Ishikawa (cell line): ENCODE results near the gene TUBAL3.

Source experiments
- CEBPB ChIP-seq: IDR thresholded peaks from 2 replicates; pipeline ENCODE4 v1.6.1; 2012
- CREB1 ChIP-seq: IDR thresholded peaks from 2 replicates; pipeline ENCODE4 v1.6.1; 2012; ENCODE audit warnings: low read depth
- EGR1 ChIP-seq: IDR thresholded peaks from 2 replicates; pipeline ENCODE4 v1.6.1; 2012
- EP300 ChIP-seq: IDR thresholded peaks from 2 replicates; pipeline ENCODE4 v1.6.1; 2012; ENCODE audit warnings: borderline replicate concordance
- FOXM1 ChIP-seq: IDR thresholded peaks from 2 replicates; pipeline ENCODE4 v1.6.1; 2012; ENCODE audit warnings: low read depth, borderline replicate concordance
- MAX ChIP-seq: IDR thresholded peaks from 2 replicates; pipeline ENCODE4 v1.6.1; 2012
- NFIC ChIP-seq: IDR thresholded peaks from 2 replicates; pipeline ENCODE4 v1.6.1; 2012
- RAD21 ChIP-seq: IDR thresholded peaks from 2 replicates; pipeline ENCODE4 v1.6.1; 2012; ENCODE audit warnings: low read depth
- REST ChIP-seq: IDR thresholded peaks from 2 replicates; pipeline ENCODE4 v1.6.1; 2012; ENCODE audit warnings: low read depth, mild to moderate bottlenecking
- TAF1 ChIP-seq: IDR thresholded peaks from 2 replicates; pipeline ENCODE4 v1.6.1; 2012; ENCODE audit warnings: low read depth, mild to moderate bottlenecking
- TCF12 ChIP-seq: IDR thresholded peaks from 2 replicates; pipeline ENCODE4 v1.6.1; 2012; ENCODE audit warnings: low read depth
- TEAD4 ChIP-seq: IDR thresholded peaks from 2 replicates; pipeline ENCODE4 v1.6.1; 2012
- USF1 ChIP-seq: IDR thresholded peaks from 2 replicates; pipeline ENCODE4 v1.6.1; 2012
- YY1 ChIP-seq: IDR thresholded peaks from 2 replicates; pipeline ENCODE4 v1.6.1; 2012; ENCODE audit warnings: low read depth
- ZBTB7A ChIP-seq: IDR thresholded peaks from 2 replicates; pipeline ENCODE4 v1.6.1; 2012; ENCODE audit warnings: low read depth

The TUBAL3 gene

GRCh38 chr10:5364374-5364773 is 40.3 kb downstream of the TUBAL3 start:
- TF ChIP-seq TCF12, result no peak
- no peak for TF ChIP-seq TAF1
- TF ChIP-seq USF1, result no peak
- no peak for TF ChIP-seq EP300
- no peak for TF ChIP-seq CREB1
- no peak for TF ChIP-seq MAX
- no peak for TF ChIP-seq EGR1
- TF ChIP-seq REST, result no peak
- TF ChIP-seq NFIC, result no peak
- TF ChIP-seq RAD21, result no peak

GRCh38 chr10:5362873-5363272 is 41.8 kb downstream of the TUBAL3 start:
- TF ChIP-seq FOXM1, result no peak
- no peak for TF ChIP-seq CEBPB
- no peak for TF ChIP-seq EP300
- no peak for TF ChIP-seq MAX
- no peak for TF ChIP-seq TCF12
- TF ChIP-seq REST, result no peak
- no peak for TF ChIP-seq RAD21
- no peak for TF ChIP-seq EGR1
- TF ChIP-seq CREB1, result no peak
- no peak for TF ChIP-seq TAF1

GRCh38 chr10:5361966-5362365 is 42.7 kb downstream of the TUBAL3 start:
- TF ChIP-seq TCF12 (no peak), USF1 (no peak)

GRCh38 chr10:5360318-5360915 is 44.2 kb downstream of the TUBAL3 start:
- TF ChIP-seq FOXM1 (no peak), TCF12 (no peak), EP300 (no peak), TAF1 (no peak), RAD21 (no peak), CREB1 (no peak), CEBPB (no peak), USF1 (no peak), EGR1 (no peak), ZBTB7A (no peak), YY1 (no peak), MAX (no peak), NFIC (no peak), REST (no peak), TEAD4 (no peak)
